Activated CD4-positive, alpha-beta memory T cell treated with anti-CD3 and anti-CD28 coated beads for 36 hours (primary cell): Measurements from ENCODE around the gene OGFR. TPM values are rescaled to one million over a fixed set of nuclear protein-coding genes. Genes with fewer than 3 reads are reported as not detected.

ENCODE experiments used
- CTCF ChIA-PET: fragments of 350-600 bp; sonication (Branson Sonifier 250); formaldehyde crosslinking; loops from one replicate; lab custom pipeline; 2021; ENCODE audit warnings: antibody characterized with exemption, inconsistent platforms; lab: Charles Lee
- POLR2A ChIA-PET: fragments of 350-600 bp; sonication (Branson Sonifier 250); formaldehyde crosslinking; loops from one replicate; lab custom pipeline; 2021; ENCODE audit warnings: antibody characterized with exemption; lab: Charles Lee
- DNase-seq: peaks from one replicate; pipeline ENCODE4 v3.0.0-alpha.2; 2020
- H3K27ac Mint-ChIP-seq: one replicate; pipeline ENCODE4 v1.8.0; 2021; ENCODE audit warnings: mixed read lengths
- H3K27me3 Mint-ChIP-seq: one replicate; pipeline ENCODE4 v1.8.0; 2021; ENCODE audit warnings: mixed read lengths
- H3K36me3 Mint-ChIP-seq: one replicate; pipeline ENCODE4 v1.8.0; 2021; ENCODE audit warnings: mixed read lengths
- H3K4me1 Mint-ChIP-seq: one replicate; pipeline ENCODE4 v1.8.0; 2021; ENCODE audit warnings: low read depth, mixed read lengths
- H3K4me3 Mint-ChIP-seq: one replicate; pipeline ENCODE4 v1.8.0; 2021; ENCODE audit warnings: mild to moderate bottlenecking, mixed read lengths
- H3K9me3 Mint-ChIP-seq: one replicate; pipeline ENCODE4 v1.8.0; 2021; ENCODE audit warnings: mixed read lengths
- intact Hi-C: fragments of 100-400 bp; cut with micrococcal nuclease; formaldehyde crosslinking; loops from one replicate; pipeline ENCODE4 v1.15.1; 2023
- total RNA-seq, 2 experiments: library from RNA; stranded (reverse); gene quantifications; one replicate each; pipeline ENCODE4 v1.2.3, GENCODE V29; 2021

Gene OGFR
- total RNA-seq, 2 experiments from 2014 or later: 35.0 to 39.0 TPM

GRCh38 chr20:62797671-62798532 lies 6.7 kb upstream of the OGFR start:
- DNase-seq: no peak
- Mint-ChIP-seq H3K36me3 (peaks cover 12% of the 10 kb centered on the region), H3K27me3 (no peaks in the 10 kb centered on the region), H3K4me1 (peaks cover 23% of the 10 kb centered on the region), H3K9me3 (no peaks in the 10 kb centered on the region), H3K4me3 (peak overlapping the region; percentile 78), H3K27ac (peak overlapping the region; percentile 76)
- POLR2A ChIA-PET: no interaction called here
- intact Hi-C loops: loop anchor here (2.0 to 5.0 kb wide), 3 partner anchors 124 to 495 kb away; partner anchors contain the start of genes ADRM1 and GID8
- CTCF ChIA-PET: no interaction called here

- Mint-ChIP-seq H3K27me3 (no peaks in the 10 kb centered on the region), H3K27ac (no peak overlapping the region), H3K9me3 (no peaks in the 10 kb centered on the region), H3K36me3 (peaks cover 12% of the 10 kb centered on the region), H3K4me3 (no peak overlapping the region), H3K4me1 (peaks cover 16% of the 10 kb centered on the region)
- DNase-seq: no peak
- CTCF ChIA-PET: interaction anchor here (0.7 kb wide), 1 partner anchor 299 kb away, joined by 3 read pairs; no protein-coding TSS in a partner anchor
- intact Hi-C loops: loop anchor here (5.0 kb wide), 2 partner anchors 123 to 138 kb away; partner anchors contain the start of gene GID8
- POLR2A ChIA-PET: no interaction called here
These were observed 5.6 kb upstream of the OGFR start for GRCh38 chr20:62799036-62799435.

DNA sequence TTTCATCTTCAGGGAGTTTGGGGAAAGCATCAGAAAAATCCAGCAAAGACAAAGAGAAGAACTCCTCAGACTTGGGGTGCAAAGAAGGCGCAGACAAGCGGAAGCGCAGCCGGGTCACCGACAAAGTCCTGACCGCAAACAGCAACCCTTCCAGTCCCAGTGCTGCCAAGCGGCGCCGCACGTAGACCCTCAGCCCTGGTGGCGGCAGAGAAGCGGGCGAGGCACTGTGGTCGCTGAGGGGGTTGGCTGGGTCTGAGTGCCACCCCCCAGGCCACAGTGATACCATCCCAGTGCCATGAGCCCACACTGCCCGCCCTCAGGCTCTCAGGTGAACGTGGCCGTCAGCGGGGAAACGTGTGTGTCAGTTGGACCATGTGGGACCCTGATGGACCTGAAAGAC lies 5.2 kb upstream of the OGFR start:
- no peak overlapping the region for H3K4me3 Mint-ChIP-seq
- no peaks in the 10 kb centered on the region for H3K27me3 Mint-ChIP-seq
- POLR2A ChIA-PET: no interaction called here
- CTCF ChIA-PET: interaction anchor here (0.7 kb wide), 1 partner anchor 300 kb away, joined by 3 read pairs; no protein-coding TSS in a partner anchor
- no peak for DNase-seq
- peaks cover 17% of the 10 kb centered on the region for H3K4me1 Mint-ChIP-seq
- H3K36me3 Mint-ChIP-seq: peaks cover 12% of the 10 kb centered on the region
- intact Hi-C loops: loop anchor here (5.0 kb wide), 2 partner anchors 123 to 138 kb away; partner anchors contain the start of gene GID8
- no peaks in the 10 kb centered on the region for H3K9me3 Mint-ChIP-seq
- no peak overlapping the region for H3K27ac Mint-ChIP-seq

DNA sequence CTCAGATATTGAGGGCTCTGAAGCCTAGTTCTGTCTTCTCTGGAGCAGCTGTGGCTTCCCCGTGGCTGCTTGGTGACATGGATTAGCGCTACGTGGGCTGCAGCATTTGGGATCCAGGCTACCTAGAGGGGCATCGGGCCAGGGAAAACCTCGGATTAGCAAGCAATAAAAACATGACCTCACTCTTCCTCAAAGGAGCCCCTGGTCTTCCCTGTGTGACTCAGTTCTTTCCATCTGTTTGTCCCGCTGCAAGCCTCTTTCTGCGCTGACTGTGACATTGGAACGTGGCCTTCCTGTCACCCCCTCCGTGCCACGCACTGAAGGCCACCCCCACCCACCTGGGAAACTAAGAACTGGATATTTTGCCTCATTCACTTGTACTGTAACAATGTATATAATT lies 4.8 kb upstream of the OGFR start:
- Mint-ChIP-seq H3K27ac (no peak overlapping the region), H3K4me3 (no peak overlapping the region), H3K36me3 (peaks cover 12% of the 10 kb centered on the region), H3K9me3 (no peaks in the 10 kb centered on the region), H3K27me3 (no peaks in the 10 kb centered on the region), H3K4me1 (peaks cover 15% of the 10 kb centered on the region)
- ChIA-PET CTCF (interaction anchor here (0.7 kb wide), 1 partner anchor 300 kb away, joined by 3 read pairs; no protein-coding TSS in a partner anchor), POLR2A (no interaction called here)
- intact Hi-C loops: loop anchor here (5.0 kb wide), 2 partner anchors 122 to 137 kb away; partner anchors contain the start of gene GID8
- no peak for DNase-seq

GRCh38 chr20:62800314-62801259 lies 4.0 kb upstream of the OGFR start:
- peaks cover 12% of the 10 kb centered on the region for H3K36me3 Mint-ChIP-seq
- intact Hi-C loops: no loop called here
- H3K9me3 Mint-ChIP-seq: no peaks in the 10 kb centered on the region
- no peaks in the 10 kb centered on the region for H3K27me3 Mint-ChIP-seq
- DNase-seq: no peak
- H3K4me3 Mint-ChIP-seq: no peak overlapping the region
- POLR2A ChIA-PET: no interaction called here
- CTCF ChIA-PET: no interaction called here
- H3K4me1 Mint-ChIP-seq: peaks cover 15% of the 10 kb centered on the region
- no peak overlapping the region for H3K27ac Mint-ChIP-seq

DNA sequence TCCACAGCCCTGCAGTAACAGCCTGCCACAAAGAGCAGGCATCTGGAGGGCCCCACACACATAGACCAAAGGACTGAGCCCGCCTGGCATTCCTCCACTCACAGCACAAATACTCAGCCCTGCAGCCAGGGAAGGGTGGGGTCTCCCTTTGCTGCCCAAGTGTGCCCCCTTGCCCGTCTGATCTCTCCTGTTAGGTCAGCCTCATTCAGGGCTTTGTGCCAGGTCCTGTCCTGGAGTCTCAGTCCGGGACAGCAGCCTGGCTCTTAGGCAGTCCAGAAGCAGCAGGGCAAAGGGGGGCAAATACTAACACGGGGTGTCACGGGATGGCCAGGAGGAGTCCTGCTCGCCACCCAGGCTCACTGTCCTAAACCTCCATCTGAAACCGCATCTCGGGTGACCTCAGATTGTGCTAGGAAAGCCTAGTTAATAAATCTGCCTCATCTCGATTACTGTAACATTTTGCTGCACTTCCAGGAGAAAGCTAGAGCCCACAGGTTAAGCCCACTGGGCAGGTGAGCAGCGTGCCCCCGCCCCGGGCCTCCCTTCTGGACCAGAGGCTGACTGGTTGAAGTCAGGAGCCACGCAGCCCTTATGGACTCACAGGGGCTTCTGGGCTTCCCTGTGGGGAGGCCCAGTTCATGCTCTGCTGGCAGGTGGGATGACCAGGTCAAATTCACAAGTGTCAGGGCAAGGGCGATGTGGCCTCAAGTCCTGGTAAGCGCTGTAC lies 3.2 kb upstream of the OGFR start:
- H3K9me3 Mint-ChIP-seq: no peaks in the 10 kb centered on the region
- peaks cover 19% of the 10 kb centered on the region for H3K4me1 Mint-ChIP-seq
- H3K27ac Mint-ChIP-seq: no peak overlapping the region
- ChIA-PET POLR2A (no interaction called here), CTCF (no interaction called here)
- intact Hi-C loops: no loop called here
- H3K36me3 Mint-ChIP-seq: peaks cover 12% of the 10 kb centered on the region
- no peak for DNase-seq
- H3K27me3 Mint-ChIP-seq: no peaks in the 10 kb centered on the region
- H3K4me3 Mint-ChIP-seq: no peak overlapping the region

- Mint-ChIP-seq H3K4me3 (no peak overlapping the region), H3K9me3 (no peaks in the 10 kb centered on the region), H3K27ac (no peak overlapping the region), H3K27me3 (no peaks in the 10 kb centered on the region), H3K4me1 (peaks cover 22% of the 10 kb centered on the region), H3K36me3 (peaks cover 12% of the 10 kb centered on the region)
- DNase-seq: no peak
- intact Hi-C loops: no loop called here
- CTCF ChIA-PET: no interaction called here
- POLR2A ChIA-PET: interaction anchor here (0.6 kb wide), 1 partner anchor 71 kb away, joined by 3 read pairs; no protein-coding TSS in a partner anchor
These were observed 2.5 kb upstream of the OGFR start for GRCh38 chr20:62802026-62802712.

DNA sequence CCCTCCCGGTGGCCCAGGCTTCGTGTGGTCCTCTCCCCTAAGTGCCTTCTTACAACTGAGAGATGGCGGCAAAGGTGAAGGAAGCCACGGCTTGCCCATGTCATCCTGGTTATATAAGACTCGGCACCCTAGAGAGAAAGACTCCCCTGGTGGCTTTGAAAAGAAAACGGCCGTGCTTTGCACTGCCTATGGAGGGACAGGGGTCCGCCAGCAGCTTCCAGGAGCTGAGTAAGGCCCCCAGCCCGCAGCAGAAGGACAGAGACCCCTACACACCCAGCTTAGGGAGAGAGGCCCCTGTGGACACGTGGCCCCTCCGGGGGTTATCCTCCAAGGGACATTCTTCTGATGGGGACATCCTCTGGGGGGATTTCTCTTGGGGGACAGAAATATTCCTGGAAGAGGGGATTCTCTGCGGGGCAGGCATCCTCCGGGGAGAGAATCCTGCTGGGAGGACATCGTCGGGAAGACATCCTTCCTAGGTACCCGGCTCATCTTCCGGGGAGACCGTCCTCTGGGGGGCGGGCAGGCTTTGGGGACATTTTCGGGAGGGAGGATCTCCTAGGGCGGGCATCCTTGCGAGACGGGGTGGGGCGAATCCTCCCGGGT lies 511 bp upstream of the OGFR start:
- DNase-seq: no peak
- peaks cover 16% of the 10 kb centered on the region for H3K36me3 Mint-ChIP-seq
- peaks cover 24% of the 10 kb centered on the region for H3K4me1 Mint-ChIP-seq

GRCh38 chr20:62805155-62805710 lies 598 bp downstream of the OGFR start:
- peak; percentile 51 for DNase-seq

More for the DNA sequence above, 511 bp upstream of the OGFR start:
- no peaks in the 10 kb centered on the region for H3K9me3 Mint-ChIP-seq
- H3K27ac Mint-ChIP-seq: peak overlapping the region; percentile 66
- intact Hi-C loops: loop anchor here (1.0 kb wide), 1 partner anchor 10 kb away; no protein-coding TSS in a partner anchor
- CTCF ChIA-PET: interaction anchor here (1.1 to 2.1 kb wide), 3 partner anchors 12 to 304 kb away, joined by 3 to 6 read pairs (median 3); no protein-coding TSS in a partner anchor
- no peaks in the 10 kb centered on the region for H3K27me3 Mint-ChIP-seq
- H3K4me3 Mint-ChIP-seq: peak overlapping the region; percentile 75
- POLR2A ChIA-PET: interaction anchor here (0.6 to 1.6 kb wide), 3 partner anchors 9 to 10 kb away, joined by 3 to 4 read pairs (median 3); no protein-coding TSS in a partner anchor

More at GRCh38 chr20:62805155-62805710, 598 bp downstream of the OGFR start:
- ChIA-PET POLR2A (interaction anchor here (0.6 to 1.6 kb wide), 3 partner anchors 10 to 11 kb away, joined by 3 to 4 read pairs (median 3); no protein-coding TSS in a partner anchor), CTCF (interaction anchor here (1.1 to 2.1 kb wide), 3 partner anchors 9 to 305 kb away, joined by 3 to 6 read pairs (median 3); partner anchors contain the start of gene MRGBP)
- Mint-ChIP-seq H3K9me3 (no peaks in the 10 kb centered on the region), H3K27me3 (no peaks in the 10 kb centered on the region), H3K4me3 (peak overlapping the region; percentile 80), H3K36me3 (peaks cover 16% of the 10 kb centered on the region), H3K27ac (no peak overlapping the region), H3K4me1 (peaks cover 24% of the 10 kb centered on the region)
- intact Hi-C loops: no loop called here
